Measurements from ENCODE around the gene VPS29. TPM values are rescaled to one million over a fixed set of nuclear protein-coding genes. Genes with fewer than 3 reads are reported as not detected.

Gene VPS29
- total and polyA plus RNA-seq, 4 experiments from 2014 or later = 117 to 237 (median 143) TPM

Other genes starting within 250 kb of the VPS29 start
- gene ATP2A2, start 220.9 kb downstream of the VPS29 start, total RNA-seq = 10 to 100 TPM; 90.4 to 91.0 TPM
- gene ATP2A2, start 220.9 kb downstream of the VPS29 start, polyA plus RNA-seq = 1 to 10 TPM; 1.8 to 5.5 TPM
- gene ANAPC7, start 98.4 kb downstream of the VPS29 start, total RNA-seq = 10 to 100 TPM; 69.9 to 70.1 TPM
- gene ANAPC7, start 98.4 kb downstream of the VPS29 start, polyA plus RNA-seq = 10 to 100 TPM; 28.8 to 30.8 TPM
- 100 to 1,000 TPM; 191 to 203 TPM for gene ARPC3, start 51.8 kb downstream of the VPS29 start, total RNA-seq
- 100 to 1,000 TPM; 681 to 809 TPM for gene ARPC3, start 51.8 kb downstream of the VPS29 start, polyA plus RNA-seq
- gene GPN3, start 33.9 kb downstream of the VPS29 start, total RNA-seq = 10 to 100 TPM; 12.5 to 16.6 TPM
- 10 to 100 TPM; 29.1 to 43.4 TPM for gene GPN3, start 33.9 kb downstream of the VPS29 start, polyA plus RNA-seq
- gene FAM216A, start 33.3 kb downstream of the VPS29 start, total RNA-seq = 10 to 100 TPM; 16.4 to 16.9 TPM
- 1 to 10 TPM; 7.5 to 8.9 TPM for gene FAM216A, start 33.3 kb downstream of the VPS29 start, polyA plus RNA-seq
- 1 to 10 TPM; 1.1 to 2.1 TPM for gene RAD9B, start 220 bp upstream of the VPS29 start, total RNA-seq
- gene RAD9B, start 220 bp upstream of the VPS29 start, polyA plus RNA-seq = under 1 TPM; 0.19 to 0.64 TPM
- 10 to 100 TPM; 32.6 to 35.6 TPM for gene PPTC7, start 81.2 kb upstream of the VPS29 start, total RNA-seq
- 10 to 100 TPM in 1 of 2 donors, 1 to 10 TPM in 1; 4.7 to 12.6 TPM for gene PPTC7, start 81.2 kb upstream of the VPS29 start, polyA plus RNA-seq
- 1 to 10 TPM; 5.8 to 7.7 TPM for gene TCTN1, start 112.0 kb upstream of the VPS29 start, total RNA-seq
- gene TCTN1, start 112.0 kb upstream of the VPS29 start, polyA plus RNA-seq = 1 to 10 TPM; 5.9 to 6.1 TPM
- 1 to 10 TPM; 6.4 to 7.8 TPM for gene HVCN1, start 187.0 kb upstream of the VPS29 start, total RNA-seq
- 10 to 100 TPM in 1 of 2 donors, 1 to 10 TPM in 1; 7.4 to 16.4 TPM for gene HVCN1, start 187.0 kb upstream of the VPS29 start, polyA plus RNA-seq
- 100 to 1,000 TPM; 147 to 168 TPM for gene PPP1CC, start 240.8 kb upstream of the VPS29 start, total RNA-seq
- 100 to 1,000 TPM; 140 to 216 TPM for gene PPP1CC, start 240.8 kb upstream of the VPS29 start, polyA plus RNA-seq

Measured in CD4-positive, alpha-beta memory T cell (primary cell).